ENCODE data around the gene ITCH. TPM values are rescaled to one million over a fixed set of nuclear protein-coding genes. Genes with fewer than 3 reads are reported as not detected.
"Not testable (repeated sequence)": the region's sequence is repeated elsewhere in the genome, so short reads cannot be mapped to it uniquely, and the experiment has no call there.

The ITCH gene
- total RNA-seq, 4 donors from 2014 or later = 50.3 to 67.6 (median 55.2) TPM

GRCh38 chr20:34401741-34402455 lies 38.8 kb downstream of the ITCH start:
- no peak for ATAC-seq (ENCODE audit: low FRiP score)
- no peak for DNase-seq (ENCODE audit: low spot score)
- no peak for TF ChIP-seq CTCF (IDR thresholded peaks at IDR 0.05)

- ATAC-seq (ENCODE audit: low FRiP score) = no peak
- TF ChIP-seq CTCF (IDR thresholded peaks at IDR 0.05) = no peak
These were observed 39.4 kb downstream of the ITCH start for GRCh38 chr20:34402461-34402860.

GRCh38 chr20:34403063-34403827 lies 40.2 kb downstream of the ITCH start:
- DNase-seq (ENCODE audit: low spot score) (no peak), ATAC-seq (ENCODE audit: low FRiP score) (no peak)
- no peak for TF ChIP-seq CTCF (IDR thresholded peaks at IDR 0.05)

More at GRCh38 chr20:34402461-34402860, 39.4 kb downstream of the ITCH start:
- DNase-seq (ENCODE audit: low spot score) = no peak

GRCh38 chr20:34403908-34404307 lies 40.8 kb downstream of the ITCH start:
- no peak for TF ChIP-seq CTCF (IDR thresholded peaks at IDR 0.05)
- ATAC-seq (ENCODE audit: low FRiP score) (no peak), DNase-seq (ENCODE audit: low spot score) (no peak)

- ATAC-seq (ENCODE audit: low FRiP score) (no peak), DNase-seq (ENCODE audit: low spot score) (no peak)
- TF ChIP-seq CTCF (IDR thresholded peaks at IDR 0.05) = no peak
These were observed 41.7 kb downstream of the ITCH start for GRCh38 chr20:34404803-34405202.

- DNase-seq (ENCODE audit: low spot score); ATAC-seq (ENCODE audit: low FRiP score): not testable (repeated sequence)
These were observed 42.2 kb downstream of the ITCH start for GRCh38 chr20:34405247-34405651.

GRCh38 chr20:34405942-34406341 lies 42.9 kb downstream of the ITCH start:
- ATAC-seq (ENCODE audit: low FRiP score); DNase-seq (ENCODE audit: low spot score): not testable (repeated sequence)

GRCh38 chr20:34407962-34408474 lies 44.9 kb downstream of the ITCH start:
- DNase-seq (ENCODE audit: low spot score) = no peak
- no peak for TF ChIP-seq CTCF (IDR thresholded peaks at IDR 0.05)
- no peak for ATAC-seq (ENCODE audit: low FRiP score)

Data from omental fat pad (tissue), 4 donors.